COLO829 (cell line): ENCODE measurements around the gene EPN3.

ENCODE experiments used
- DNase-seq: peaks from one replicate; pipeline ENCODE4 v3.0.0; 2012; ENCODE audit warnings: low spot score

EPN3 gene

DNA sequence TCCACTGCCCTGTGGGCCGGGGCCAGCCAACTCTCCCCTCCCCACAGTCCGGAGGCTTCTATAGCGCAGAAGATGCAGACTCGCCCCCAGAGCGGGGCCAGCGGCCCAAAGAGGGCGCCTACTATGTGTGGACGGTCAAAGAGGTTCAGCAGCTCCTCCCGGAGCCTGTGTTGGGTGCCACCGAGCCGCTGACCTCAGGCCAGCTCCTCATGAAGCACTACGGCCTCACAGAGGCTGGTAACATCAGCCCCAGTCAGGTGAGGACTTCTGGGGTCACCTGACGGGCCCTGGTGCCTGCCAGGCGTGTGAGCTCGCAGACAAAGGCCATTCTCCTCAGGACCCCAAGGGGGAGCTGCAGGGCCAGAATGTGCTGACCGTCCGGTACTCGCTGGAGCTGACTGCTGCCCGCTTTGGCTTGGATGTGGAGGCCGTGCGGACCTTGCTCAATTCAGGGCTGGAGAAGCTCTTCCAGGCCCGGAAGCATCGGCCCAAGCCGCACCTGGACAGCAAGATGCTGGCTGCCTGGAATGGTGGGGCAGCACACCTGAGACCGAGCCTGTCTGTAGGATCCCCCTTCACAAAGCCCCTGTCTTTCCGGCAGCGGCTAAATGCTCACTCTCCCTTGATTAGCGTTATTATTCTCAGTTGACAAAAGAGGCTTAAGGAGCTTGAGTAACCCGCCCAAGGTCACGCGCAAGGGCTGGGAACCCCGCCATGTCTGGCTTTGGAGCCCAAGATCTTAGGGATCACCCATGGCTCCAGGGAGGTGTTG is 18.3 kb downstream of the EPN3 start:
- peak; percentile 43 for DNase-seq

DNA sequence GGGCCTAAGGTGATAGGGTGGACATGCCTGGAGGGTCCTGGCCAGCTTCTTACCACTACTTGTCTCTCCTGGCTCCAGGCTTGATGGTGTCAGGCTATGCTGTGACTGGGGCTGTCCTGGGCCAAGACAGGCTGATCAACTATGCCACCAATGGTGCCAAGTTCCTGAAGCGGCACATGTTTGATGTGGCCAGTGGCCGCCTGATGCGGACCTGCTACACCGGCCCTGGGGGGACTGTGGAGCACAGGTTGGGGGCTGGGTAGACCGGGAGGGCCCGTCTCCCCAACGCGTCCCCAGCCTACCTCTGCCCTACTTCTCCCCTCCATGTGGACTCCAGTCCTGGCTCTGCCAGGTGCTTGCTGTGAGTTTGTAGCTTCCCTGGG is 18.9 kb downstream of the EPN3 start:
- DNase-seq: no peak

DNA sequence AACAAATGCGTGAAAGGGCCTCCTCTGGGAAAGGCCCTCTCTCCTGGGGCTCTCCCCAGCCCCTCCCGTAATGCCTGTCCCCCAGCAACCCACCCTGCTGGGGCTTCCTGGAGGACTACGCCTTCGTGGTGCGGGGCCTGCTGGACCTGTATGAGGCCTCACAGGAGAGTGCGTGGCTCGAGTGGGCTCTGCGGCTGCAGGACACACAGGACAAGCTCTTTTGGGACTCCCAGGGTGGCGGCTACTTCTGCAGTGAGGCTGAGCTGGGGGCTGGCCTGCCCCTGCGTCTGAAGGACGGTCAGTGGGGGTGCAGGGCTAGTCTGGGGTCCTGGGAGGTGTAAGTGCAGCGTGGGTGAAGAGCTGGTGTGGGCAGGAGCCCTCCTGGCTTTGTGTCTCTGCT is 19.3 kb downstream of the EPN3 start:
- no peak for DNase-seq

DNA sequence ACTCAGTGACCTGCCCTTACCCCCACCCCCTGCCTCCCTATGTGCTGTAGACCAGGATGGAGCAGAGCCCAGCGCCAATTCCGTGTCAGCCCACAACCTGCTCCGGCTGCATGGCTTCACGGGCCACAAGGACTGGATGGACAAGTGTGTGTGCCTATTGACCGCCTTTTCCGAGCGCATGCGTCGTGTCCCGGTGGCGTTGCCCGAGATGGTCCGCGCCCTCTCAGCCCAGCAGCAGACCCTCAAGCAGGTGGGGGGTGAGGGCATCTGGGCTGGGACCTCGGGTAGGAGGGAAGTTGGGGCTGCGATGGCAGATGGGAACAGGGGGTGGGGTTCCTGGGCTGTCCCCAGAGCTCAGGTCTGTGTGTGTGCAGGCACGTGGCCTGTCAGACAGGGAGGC is 21.7 kb downstream of the EPN3 start:
- DNase-seq: no peak

DNA sequence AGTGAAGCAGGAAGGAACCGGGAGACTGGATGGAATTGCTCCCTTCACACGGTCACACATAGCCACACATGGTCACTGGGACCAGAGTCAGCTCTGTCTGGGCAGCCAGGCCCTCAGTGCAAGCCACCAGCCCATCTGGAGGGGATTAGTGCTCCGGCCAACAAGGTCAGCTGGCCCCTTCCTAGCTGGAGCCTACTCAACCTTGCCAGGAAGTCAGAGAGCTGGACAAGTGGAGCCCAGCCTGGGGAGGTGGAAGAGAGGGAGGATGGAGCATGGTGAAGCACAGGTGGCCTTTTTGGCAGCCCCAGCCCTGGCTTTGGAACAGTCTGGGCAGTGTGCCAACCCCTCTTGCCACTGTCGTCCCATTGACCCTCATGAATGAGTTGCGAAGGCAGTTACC is 24.3 kb downstream of the EPN3 start:
- DNase-seq: no peak

DNA sequence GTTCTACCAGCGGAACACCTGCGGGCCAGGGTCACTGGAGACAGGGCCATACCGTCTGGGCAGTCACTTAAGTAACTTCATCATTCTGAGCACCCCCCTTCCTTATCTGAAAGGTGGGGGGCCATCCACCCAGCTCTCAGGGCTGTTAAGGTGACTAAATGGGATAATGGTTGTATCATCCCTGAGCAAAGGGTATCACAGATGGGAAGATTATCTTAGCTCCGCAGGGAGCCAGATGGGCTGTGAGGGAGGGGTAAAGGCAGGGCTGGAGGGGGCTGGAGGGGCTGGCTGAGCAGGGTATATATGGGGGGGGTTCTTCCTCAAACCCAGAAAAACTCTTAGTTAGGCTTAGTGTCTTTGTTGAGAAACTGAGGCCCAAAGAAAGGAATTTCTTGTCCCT is 25.1 kb downstream of the EPN3 start:
- DNase-seq: no peak

DNA sequence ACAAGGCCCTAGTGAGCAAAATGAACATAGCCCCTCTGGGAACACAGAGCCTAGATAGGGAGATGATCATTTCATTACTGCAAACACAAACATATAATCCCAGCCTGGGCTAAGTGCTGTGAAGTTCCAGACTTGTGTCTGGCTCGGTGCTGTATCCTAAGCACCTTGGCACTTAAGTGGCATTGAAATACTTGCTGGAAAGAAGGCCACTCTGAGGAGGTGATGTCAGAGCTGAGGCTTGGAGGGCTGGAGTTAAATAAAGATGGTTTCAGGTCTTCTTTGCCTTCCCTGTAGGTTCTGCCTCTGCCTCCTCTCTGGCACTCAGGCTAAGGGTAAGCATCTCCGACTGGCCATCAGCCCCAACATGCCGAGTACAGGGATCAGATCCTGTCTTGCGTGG is 25.6 kb downstream of the EPN3 start:
- DNase-seq: no peak

DNA sequence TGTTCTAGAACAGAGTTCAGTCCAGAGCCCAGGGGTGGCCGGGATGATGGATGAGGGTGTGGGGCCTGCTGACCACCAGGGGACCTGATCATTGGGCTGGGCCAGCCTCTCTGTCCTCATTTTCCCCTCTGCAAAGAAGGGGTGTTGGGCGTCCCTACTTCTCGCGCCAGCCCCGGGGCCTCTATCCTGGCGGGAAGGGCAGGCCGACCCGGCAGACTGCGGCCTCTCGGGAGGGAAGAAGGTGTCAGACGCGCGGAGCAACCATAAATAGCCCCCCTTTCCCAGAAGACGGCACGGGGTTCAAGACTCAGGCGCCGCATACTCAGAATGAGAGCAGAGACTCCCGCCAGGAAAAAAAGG is 26.0 kb downstream of the EPN3 start:
- no peak for DNase-seq

DNA sequence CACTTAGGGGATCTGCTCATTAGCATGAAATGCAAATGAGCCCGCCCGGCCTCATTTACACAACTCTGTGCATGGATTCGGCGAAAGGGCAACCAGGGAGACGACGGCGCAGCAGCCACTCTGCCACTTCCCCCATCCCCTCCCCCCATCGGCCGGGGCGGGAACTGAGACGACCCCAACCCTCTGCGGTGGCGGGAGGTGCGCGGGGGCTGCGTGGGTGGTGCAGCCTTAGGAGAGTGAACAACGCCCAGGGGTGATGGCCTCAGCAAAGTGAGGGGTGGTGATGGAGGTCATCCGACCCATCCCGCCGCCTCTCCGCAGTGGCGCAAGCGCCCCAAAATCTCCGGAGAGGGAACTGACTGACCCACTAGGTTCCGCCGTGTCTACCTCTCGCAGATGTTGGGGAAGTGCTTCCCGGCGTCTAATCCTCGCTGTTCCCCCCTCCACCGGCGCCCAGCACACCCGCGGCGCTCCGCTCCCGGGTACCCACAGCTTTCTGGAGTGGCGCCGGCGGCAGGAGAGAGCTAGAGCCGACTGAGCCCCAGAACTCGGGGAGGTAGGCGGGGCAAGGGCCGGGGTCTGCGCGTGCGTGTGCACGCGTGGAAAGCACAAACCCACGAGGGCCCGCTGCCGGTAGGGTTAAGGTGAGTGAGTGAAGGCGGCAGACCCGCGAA is 26.5 kb downstream of the EPN3 start:
- no peak for DNase-seq

DNA sequence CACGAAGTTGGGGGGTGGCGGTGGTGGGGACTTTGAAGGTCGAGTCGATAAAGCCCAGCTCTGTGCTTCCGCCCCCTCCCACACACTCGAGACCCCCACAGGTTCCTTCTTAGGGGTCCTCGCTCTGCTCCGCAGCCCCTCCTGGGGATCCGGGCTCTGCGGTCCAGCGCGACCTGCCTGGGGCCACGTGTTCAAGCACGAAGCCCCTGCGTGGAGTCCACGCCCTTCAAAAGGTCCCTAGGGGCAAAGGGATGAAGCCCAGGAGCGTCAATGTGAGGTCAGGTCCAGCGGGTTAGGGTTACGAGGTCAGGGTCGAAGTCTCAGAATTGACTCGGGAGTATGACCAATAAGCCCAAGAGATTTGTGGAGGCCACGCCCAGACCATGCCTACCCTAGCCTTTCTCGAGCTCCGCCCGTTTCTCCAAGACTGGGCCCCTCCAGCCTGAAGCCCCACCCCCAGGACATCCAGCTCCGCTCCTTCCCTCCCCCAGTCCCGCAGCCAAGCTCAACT is 27.2 kb downstream of the EPN3 start:
- peak; percentile 70 for DNase-seq

DNA sequence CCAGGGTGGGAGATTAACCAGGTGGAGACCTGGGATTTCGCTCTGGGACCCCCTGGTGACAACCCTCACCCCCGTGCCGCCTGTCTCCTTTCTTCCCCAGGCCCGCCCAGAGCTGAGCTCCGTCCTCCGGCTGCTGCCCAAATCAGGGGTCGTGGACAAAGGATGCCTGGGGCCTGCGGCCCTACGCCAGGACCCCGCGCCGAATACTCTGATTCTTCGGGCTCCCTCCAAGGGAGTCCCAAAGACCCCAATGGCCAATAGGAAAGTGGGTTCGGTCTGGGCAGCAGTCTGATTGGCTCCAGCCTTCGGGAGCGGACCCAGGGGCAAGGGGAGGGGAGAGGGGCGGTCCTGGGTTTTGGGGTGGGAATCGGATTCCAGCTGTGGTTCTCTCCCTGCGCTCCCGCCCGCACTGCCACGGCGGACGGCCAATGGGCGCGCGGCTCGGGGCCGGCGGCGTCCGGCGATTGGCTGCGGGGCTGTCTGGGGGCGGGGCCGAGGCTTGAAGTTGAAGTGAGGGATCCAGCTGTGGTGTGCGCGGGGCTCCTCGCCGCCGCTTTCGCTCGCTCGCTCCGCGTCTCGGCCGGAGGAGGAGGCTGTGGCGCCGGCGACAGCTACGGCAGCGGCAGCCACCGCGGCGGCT is 27.8 kb downstream of the EPN3 start, which contains the start of gene CACNA1G:
TSS of gene CACNA1G (plus strand) at position 531 of the 640 bp plus-strand sequence. CDS start 745 bp downstream, outside the sequence.
- DNase-seq: peak; percentile 81

DNA sequence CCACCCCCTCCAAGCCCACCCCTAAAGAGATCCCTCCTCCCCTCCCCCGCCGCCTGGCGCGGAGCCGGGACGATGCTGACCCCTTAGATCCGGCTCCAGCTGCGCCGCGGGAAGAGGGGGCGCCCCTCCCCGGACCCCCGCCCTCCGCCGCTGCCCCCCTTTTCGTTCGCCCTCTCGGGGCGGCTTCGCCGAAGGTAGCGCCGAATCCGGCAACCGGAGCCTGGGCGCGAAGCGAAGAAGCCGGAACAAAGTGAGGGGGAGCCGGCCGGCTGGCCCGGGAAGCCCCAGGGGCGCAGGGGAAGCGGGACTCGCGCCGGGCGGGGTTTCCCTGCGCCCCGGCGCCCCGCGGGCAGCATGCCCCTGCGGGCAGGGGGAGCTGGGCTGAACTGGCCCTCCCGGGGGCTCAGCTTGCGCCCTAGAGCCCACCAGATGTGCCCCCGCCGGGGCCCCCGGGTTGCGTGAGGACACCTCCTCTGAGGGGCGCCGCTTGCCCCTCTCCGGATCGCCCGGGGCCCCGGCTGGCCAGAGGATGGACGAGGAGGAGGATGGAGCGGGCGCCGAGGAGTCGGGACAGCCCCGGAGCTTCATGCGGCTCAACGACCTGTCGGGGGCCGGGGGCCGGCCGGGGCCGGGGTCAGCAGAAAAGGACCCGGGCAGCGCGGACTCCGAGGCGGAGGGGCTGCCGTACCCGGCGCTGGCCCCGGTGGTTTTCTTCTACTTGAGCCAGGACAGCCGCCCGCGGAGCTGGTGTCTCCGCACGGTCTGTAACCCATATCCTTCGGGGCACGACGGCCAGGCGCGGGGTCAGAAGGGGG is 28.6 kb downstream of the EPN3 start:
- DNase-seq: no peak

DNA sequence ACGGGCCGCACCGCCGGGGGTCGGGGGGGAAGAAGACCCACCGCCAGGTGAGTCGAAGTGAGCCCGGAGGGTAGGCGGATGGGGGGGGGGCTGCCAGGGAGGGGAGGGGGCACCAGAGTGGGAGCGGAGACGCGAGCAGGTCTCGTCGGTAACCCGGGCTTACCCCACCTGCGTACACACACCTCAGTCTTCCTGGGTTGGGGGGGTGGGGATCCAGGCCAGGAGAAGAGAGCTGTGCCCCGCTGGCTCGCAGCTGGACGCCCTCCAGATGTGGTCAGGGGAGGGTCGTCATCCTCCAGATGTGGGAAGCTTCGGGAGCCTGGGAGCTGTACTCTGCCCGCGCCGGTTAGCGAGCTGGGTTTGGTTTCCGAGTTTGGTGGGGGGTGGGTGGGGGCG is 29.2 kb downstream of the EPN3 start:
- DNase-seq: no peak

DNA sequence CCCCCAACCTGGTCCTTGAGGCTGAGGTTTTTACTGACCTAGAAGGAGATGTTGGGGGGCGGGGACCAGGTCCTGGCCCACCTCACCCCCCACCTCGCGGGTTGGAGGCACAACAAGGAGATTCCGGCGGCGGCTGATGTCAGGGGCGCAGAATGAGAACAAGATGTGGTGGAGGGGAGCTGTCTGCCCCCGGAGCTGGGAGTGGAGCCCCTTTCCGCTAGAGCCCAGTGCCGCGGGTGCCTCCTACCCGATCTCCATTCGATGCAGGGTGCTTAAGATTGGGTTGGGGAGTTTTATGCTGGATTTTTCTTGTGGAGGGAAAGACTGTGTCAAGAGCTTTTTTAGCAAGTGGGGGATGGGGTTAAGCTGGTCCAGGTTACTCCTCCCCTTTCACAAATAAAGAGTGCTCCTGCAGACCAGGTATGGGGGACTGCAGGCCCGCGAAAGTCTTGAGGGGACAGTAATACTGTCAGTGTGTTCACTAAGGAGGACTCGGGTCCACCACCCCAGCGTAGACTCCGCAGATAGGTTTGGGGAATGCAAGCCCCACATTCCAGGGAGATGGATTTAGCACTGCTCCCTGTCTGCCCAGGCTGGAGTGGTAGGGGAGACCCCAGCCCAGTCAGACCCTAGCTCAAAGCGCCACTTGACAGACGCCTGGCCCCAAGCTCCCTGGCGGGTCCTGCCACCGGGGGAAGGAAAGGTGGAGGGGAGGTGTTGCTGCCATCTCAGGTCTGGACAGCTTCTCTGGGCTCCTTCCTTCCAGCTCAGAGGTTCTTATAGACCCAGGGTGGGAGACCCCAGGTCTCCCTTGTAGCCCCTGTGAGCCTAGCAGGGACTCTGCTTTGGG is 29.9 kb downstream of the EPN3 start:
- DNase-seq: no peak

DNA sequence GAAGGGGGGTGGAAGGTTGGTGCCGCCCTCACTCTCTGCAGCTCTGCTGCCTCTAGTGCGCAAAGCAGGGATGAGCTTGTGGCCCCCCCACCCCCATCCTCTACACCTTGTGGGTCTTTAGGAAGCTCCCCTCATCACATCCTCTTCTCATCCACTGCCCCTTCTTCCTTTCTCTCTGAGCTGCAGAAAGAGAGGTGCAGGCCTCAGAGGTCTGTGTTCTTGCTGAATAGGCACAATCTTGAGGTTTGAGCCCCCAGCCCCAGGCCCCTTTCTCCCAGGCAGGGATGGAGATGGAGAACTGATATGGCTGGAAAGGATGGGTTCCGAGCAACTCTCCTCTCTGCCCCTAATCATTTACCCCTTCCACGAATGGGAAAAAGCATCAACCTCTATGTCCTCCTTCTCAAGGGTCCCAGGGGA is 30.6 kb downstream of the EPN3 start:
- no peak for DNase-seq

DNA sequence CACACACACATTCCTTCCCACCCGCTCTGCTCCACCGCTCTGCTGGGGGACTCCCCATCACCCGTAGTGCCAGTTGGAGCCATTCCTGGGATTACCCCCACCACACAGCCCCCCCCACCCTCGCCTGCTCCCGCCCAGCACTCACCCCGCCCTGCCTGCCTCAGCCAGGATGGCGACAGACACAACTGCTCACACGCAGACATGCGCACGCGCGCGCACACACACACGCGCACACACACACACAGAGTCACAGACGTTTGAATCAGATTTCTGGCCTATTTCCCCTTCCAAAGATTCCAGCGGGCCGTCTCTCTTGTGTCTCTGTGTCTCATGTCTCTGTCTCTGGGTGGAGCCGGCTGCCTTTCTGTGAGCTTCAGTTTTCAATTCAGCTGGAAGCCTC is 32.4 kb downstream of the EPN3 start:
- no peak for DNase-seq

DNA sequence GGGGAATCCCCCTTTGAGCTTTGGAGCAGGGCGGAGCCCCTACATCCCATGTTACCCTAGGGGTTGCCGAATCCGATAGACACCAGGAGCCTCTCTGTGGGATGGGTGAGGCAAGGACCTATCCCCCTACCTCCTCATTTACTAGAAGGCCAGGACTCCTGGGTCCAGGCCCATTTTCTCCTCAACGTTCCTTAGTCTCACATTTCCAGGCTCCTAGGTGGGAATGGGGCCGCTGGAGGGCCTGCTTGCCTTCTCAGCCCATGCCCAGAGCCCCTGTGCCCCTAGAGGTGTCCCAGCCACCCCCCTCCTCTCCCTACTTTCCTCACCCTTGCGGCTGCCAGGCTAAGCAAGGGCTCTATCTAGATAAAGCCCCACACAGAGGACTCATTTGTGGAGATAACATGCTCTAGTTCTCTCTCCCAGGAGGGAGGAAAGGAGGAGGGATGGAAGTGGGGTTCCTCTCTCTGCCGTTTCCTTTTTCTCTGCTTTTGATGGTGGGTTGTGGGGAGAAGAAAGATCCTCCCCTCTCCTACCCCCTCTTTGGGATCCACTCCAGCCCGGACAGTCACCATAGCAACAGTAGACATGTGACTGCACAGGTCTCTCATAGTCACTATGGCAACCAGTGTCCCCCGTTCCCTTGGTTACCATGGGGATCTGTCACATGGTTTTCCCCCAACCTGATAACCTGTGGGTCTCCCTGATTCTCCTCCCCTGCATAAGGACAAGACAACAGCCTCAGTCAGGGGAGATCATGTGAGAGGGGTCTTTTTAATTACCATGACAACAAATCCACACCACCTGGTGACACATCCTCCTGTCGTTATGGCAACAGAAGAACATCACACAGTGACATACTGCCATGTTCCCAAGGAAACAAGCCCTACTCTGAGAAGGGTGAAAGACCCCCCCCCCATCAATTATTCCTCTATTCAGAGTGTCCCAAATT is 33.1 kb downstream of the EPN3 start:
- no peak for DNase-seq

DNA sequence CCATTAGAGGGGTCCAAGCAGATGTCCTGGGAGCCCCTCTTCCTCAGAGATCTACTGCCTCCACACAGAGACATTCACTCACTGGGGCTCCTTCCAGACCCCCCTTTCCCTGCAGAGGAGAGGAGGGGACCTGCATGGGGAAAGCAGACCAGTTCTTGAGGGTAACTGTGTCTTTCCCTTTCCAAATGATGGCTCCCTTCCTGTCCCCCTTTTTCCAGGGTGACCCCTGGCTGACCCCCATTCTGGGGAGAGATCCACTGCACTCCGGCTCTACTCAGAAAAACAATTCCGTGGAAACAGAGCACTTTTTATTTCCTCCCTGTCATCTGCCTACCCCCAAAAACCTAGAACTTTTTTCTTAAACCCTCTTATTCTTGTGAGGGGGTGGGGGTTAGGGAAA is 34.4 kb downstream of the EPN3 start:
- DNase-seq: no peak

DNA sequence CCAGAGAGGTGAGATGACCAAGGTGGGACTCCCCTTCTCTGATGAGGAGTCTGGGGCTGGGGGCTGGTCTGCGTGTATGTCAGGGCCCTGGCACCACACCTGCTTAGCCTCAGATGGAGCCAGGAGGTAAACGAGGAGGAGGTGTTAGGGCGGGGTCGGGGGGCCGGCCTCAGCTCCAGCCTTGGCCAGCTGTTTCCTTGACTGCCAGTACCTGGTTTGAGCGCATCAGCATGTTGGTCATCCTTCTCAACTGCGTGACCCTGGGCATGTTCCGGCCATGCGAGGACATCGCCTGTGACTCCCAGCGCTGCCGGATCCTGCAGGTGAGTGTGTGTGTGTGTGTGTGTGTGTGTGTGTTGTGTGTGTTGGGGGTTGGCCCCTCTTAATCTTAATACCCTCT is 36.1 kb downstream of the EPN3 start:
- DNase-seq: no peak

DNA sequence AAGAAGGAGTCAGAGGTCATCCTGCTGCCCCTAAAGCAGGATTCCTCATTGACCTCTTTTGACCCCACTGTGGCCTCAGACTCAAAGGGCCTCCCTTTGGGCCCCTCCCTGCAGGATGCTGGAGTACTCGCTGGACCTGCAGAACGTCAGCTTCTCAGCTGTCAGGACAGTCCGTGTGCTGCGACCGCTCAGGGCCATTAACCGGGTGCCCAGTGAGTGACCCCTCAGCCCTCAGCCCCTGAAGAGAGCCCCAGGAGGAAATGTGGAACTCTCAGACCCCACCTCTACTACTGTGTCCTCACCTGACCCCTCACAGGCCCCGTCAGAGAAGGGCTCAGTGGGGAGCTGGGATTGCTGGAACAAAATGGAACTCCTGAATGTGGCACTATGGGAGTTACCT is 37.1 kb downstream of the EPN3 start:
- no peak for DNase-seq
